GM19238 (cell line): ENCODE measurements around the gene MAK.
"Not testable (repeated sequence)": the region's sequence is repeated elsewhere in the genome, so short reads cannot be mapped to it uniquely, and the experiment has no call there.

Experiments
- DNase-seq: peaks from one replicate; pipeline ENCODE4 v3.0.0; 2011; ENCODE audit warnings: low spot score; ENCODE audit not compliant: insufficient read length

The MAK gene

GRCh38 chr6:10730254-10730653, 108.1 kb downstream of the MAK start:
- DNase-seq: no peak

- DNase-seq: no peak
These were observed 112.6 kb downstream of the MAK start for GRCh38 chr6:10725716-10726115.

GRCh38 chr6:10725044-10725443, 113.3 kb downstream of the MAK start:
- no peak for DNase-seq

GRCh38 chr6:10723567-10723881, 114.8 kb downstream of the MAK start:
- DNase-seq: no peak

- peak; percentile 93 for DNase-seq
These were observed 115.3 kb downstream of the MAK start, which contains the start of gene TMEM14C for GRCh38 chr6:10722820-10723566. Gene TMEM14C, plus strand, starts transcription at chr6:10723070. Its CDS starts 1,544 bp downstream, at chr6:10724614.

- no peak for DNase-seq
These were observed 115.8 kb downstream of the MAK start for GRCh38 chr6:10722570-10722819.

GRCh38 chr6:10721850-10722569, 116.3 kb downstream of the MAK start:
- no peak for DNase-seq

GRCh38 chr6:10720960-10721849, 117.1 kb downstream of the MAK start:
- not testable (repeated sequence) for DNase-seq

- DNase-seq: no peak
These were observed 117.9 kb downstream of the MAK start for GRCh38 chr6:10720265-10720959.

- DNase-seq: no peak
These were observed 118.4 kb downstream of the MAK start for GRCh38 chr6:10719964-10720264.

GRCh38 chr6:10719296-10719963, 118.9 kb downstream of the MAK start:
- DNase-seq: no peak

- DNase-seq: no peak
These were observed 124.4 kb downstream of the MAK start for GRCh38 chr6:10713962-10714361.
